HepG2 (cell line): ENCODE measurements around the gene PPP1R12A. TPM values are rescaled to one million over a fixed set of nuclear protein-coding genes. Genes with fewer than 3 reads are reported as not detected.

Experiments used
- ETV5 ChIP-seq: IDR thresholded peaks from 2 replicates; pipeline ENCODE4 v1.6.1; 2018; ENCODE audit warnings: missing biosample characterization, missing genetic modification reagents, inconsistent platforms, borderline replicate concordance
- ISL2 ChIP-seq: sonication (generic); formaldehyde crosslinking; IDR thresholded peaks from 2 replicates; pipeline ENCODE4 v1.5.0; 2020; ENCODE audit warnings: missing genetic modification reagents
- PAWR ChIP-seq: sonication (generic); formaldehyde crosslinking; IDR thresholded peaks from 2 replicates; pipeline ENCODE4 v1.4.0; 2020; ENCODE audit warnings: missing genetic modification reagents, mild to moderate bottlenecking, borderline replicate concordance
- SMAD3 ChIP-seq: sonication (generic); formaldehyde crosslinking; IDR thresholded peaks from 2 replicates; pipeline ENCODE4 v1.4.0; 2020; ENCODE audit warnings: missing genetic modification reagents
- SP2 ChIP-seq: sonication (generic); formaldehyde crosslinking; IDR thresholded peaks from 2 replicates; pipeline ENCODE4 v1.5.1; 2020; ENCODE audit warnings: mild to moderate bottlenecking, missing genetic modification reagents
- ZNF251 ChIP-seq: sonication (generic); formaldehyde crosslinking; IDR thresholded peaks from 2 replicates; pipeline ENCODE4 v1.9.0; 2021; ENCODE audit warnings: mild to moderate bottlenecking, missing genetic modification reagents
- ZNF552 ChIP-seq: sonication (generic); formaldehyde crosslinking; IDR thresholded peaks from 2 replicates; pipeline ENCODE4 v1.9.0; 2022; ENCODE audit warnings: missing genetic modification reagents, mild to moderate bottlenecking, borderline replicate concordance
- polyA plus RNA-seq, 8 experiments: library from polyadenylated mRNA; depleted of rRNA in 3 of 8; stranded (reverse) in 7 of 8; unstranded in 1 of 8; fragments of >200 nt; fragmentation: Illumina TruSeq in 4 of 8; extraction: Trizol in 4 of 8; gene quantifications; 2 replicates each; pipeline versions ENCODE4 v1.2.1 to v1.2.3, GENCODE V29; 2011 to 2016; ENCODE audit warnings: low read depth in 4 of 8, missing spikeins in 1 of 8, mixed read lengths in 1 of 8; ENCODE audit not compliant: insufficient read depth in 1 of 8
- total RNA-seq, 5 experiments: library from RNA; depleted of rRNA; stranded (reverse); fragments of >200 nt; fragmentation: Illumina TruSeq; extraction: Trizol; gene quantifications; 2 replicates each; pipeline ENCODE4 v1.2.3, GENCODE V29; 2016; ENCODE audit warnings: low read depth in 1 of 5
- TF ChIP-seq, protein P1 (sequence below), 2 experiments: fragments of 450-650 bp in 1 of 2; sonication (generic) in 1 of 2; formaldehyde crosslinking in 1 of 2; IDR thresholded peaks; 2 replicates each; pipeline versions ENCODE4 v1.6.1 to v1.8.0; 2016 to 2022; ENCODE audit warnings: antibody characterized with exemption in 1 of 2, mild to moderate bottlenecking in 1 of 2, missing genetic modification reagents in 1 of 2
- TF ChIP-seq, protein P2 (sequence below): sonication (generic); formaldehyde crosslinking; IDR thresholded peaks from 2 replicates; pipeline ENCODE4 v1.4.0; 2020; ENCODE audit warnings: mild to moderate bottlenecking, missing genetic modification reagents
- TF ChIP-seq, protein P3 (sequence below): sonication (generic); formaldehyde crosslinking; IDR thresholded peaks from 2 replicates; pipeline ENCODE4 v1.4.0; 2020; ENCODE audit warnings: missing genetic modification reagents, borderline replicate concordance

PPP1R12A gene
- total and polyA plus RNA-seq, 2 of the 13 experiments (the other 11 are each of a cell fraction or from before 2014, with no cell fraction given) = 23.8 to 50.0 TPM

DNA sequence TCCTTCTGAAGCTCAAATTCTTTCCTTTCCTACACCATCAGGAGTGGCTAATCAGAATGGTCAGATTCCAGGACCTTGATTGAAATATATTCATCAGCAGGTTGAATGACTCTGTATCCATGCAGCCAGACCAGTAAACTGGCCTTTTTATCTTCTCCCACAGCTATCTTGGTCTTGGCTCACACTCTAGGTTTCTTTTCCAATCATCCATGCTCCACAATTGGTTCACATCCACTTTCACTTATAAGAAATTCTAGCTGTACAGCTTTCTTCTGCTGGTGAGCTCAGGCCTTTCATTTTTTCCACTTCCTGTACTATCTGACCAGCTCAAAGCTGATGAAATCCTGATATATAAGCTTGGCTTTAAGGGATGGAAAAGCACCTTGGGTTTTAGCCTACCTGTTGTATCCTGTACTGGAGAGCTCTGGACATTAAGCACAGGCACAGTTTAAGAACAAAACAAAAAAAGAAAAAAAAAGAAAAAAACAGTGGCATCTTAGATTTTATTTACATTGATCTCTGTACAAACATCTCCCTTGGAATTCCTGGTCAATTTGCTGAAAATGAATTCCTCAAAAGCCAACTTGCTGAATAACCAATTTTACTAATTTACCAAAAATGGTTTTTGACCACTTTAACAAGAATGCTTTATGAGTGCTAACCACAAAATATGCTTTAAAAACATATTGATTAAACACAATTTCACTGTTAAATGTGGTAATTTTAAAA, 152.6 kb downstream of the PPP1R12A start (continued):
- TF ChIP-seq, protein P1, sequence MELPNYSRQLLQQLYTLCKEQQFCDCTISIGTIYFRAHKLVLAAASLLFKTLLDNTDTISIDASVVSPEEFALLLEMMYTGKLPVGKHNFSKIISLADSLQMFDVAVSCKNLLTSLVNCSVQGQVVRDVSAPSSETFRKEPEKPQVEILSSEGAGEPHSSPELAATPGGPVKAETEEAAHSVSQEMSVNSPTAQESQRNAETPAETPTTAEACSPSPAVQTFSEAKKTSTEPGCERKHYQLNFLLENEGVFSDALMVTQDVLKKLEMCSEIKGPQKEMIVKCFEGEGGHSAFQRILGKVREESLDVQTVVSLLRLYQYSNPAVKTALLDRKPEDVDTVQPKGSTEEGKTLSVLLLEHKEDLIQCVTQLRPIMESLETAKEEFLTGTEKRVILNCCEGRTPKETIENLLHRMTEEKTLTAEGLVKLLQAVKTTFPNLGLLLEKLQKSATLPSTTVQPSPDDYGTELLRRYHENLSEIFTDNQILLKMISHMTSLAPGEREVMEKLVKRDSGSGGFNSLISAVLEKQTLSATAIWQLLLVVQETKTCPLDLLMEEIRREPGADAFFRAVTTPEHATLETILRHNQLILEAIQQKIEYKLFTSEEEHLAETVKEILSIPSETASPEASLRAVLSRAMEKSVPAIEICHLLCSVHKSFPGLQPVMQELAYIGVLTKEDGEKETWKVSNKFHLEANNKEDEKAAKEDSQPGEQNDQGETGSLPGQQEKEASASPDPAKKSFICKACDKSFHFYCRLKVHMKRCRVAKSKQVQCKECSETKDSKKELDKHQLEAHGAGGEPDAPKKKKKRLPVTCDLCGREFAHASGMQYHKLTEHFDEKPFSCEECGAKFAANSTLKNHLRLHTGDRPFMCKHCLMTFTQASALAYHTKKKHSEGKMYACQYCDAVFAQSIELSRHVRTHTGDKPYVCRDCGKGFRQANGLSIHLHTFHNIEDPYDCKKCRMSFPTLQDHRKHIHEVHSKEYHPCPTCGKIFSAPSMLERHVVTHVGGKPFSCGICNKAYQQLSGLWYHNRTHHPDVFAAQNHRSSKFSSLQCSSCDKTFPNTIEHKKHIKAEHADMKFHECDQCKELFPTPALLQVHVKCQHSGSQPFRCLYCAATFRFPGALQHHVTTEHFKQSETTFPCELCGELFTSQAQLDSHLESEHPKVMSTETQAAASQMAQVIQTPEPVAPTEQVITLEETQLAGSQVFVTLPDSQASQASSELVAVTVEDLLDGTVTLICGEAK (IDR thresholded peaks at IDR 0.05) = no peak
- TF ChIP-seq, protein P1 (CRISPR knock-in tag; IDR thresholded peaks at IDR 0.05) = no peak
- TF ChIP-seq SMAD3 = no peak
- no peak for TF ChIP-seq PAWR (CRISPR knock-in tag)
- TF ChIP-seq, protein P2, sequence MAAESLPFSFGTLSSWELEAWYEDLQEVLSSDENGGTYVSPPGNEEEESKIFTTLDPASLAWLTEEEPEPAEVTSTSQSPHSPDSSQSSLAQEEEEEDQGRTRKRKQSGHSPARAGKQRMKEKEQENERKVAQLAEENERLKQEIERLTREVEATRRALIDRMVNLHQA = no peak
- TF ChIP-seq ZNF251 (CRISPR knock-in tag) = no peak
- TF ChIP-seq SP2 = no peak
- TF ChIP-seq ZNF552 = no peak
- TF ChIP-seq ISL2 (CRISPR knock-in tag) = no peak
- TF ChIP-seq ETV5 (CRISPR knock-in tag) = no peak
- TF ChIP-seq, protein P3, sequence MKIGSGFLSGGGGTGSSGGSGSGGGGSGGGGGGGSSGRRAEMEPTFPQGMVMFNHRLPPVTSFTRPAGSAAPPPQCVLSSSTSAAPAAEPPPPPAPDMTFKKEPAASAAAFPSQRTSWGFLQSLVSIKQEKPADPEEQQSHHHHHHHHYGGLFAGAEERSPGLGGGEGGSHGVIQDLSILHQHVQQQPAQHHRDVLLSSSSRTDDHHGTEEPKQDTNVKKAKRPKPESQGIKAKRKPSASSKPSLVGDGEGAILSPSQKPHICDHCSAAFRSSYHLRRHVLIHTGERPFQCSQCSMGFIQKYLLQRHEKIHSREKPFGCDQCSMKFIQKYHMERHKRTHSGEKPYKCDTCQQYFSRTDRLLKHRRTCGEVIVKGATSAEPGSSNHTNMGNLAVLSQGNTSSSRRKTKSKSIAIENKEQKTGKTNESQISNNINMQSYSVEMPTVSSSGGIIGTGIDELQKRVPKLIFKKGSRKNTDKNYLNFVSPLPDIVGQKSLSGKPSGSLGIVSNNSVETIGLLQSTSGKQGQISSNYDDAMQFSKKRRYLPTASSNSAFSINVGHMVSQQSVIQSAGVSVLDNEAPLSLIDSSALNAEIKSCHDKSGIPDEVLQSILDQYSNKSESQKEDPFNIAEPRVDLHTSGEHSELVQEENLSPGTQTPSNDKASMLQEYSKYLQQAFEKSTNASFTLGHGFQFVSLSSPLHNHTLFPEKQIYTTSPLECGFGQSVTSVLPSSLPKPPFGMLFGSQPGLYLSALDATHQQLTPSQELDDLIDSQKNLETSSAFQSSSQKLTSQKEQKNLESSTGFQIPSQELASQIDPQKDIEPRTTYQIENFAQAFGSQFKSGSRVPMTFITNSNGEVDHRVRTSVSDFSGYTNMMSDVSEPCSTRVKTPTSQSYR (CRISPR knock-in tag) = no peak
